Activated CD4-positive, alpha-beta T cell treated with anti-CD3 and anti-CD28 coated beads for 36 hours (primary cell): ENCODE data around the gene OBSCN. TPM values are rescaled to one million over a fixed set of nuclear protein-coding genes. Genes with fewer than 3 reads are reported as not detected.
"Not testable (repeated sequence)": the region's sequence is repeated elsewhere in the genome, so short reads cannot be mapped to it uniquely, and the experiment has no call there.

ENCODE experiments used
- ATAC-seq: fragments of 200-7000 bp; cut with Tn5 transposase; one replicate; pipeline ENCODE4 v1.10.0; 2021; ENCODE audit warnings: mild to moderate bottlenecking, moderate library complexity
- CTCF ChIA-PET: fragments of 350-600 bp; sonication (Branson Sonifier 250); formaldehyde crosslinking; loops from one replicate; lab custom pipeline; 2021; ENCODE audit warnings: antibody characterized with exemption; lab: Charles Lee
- POLR2A ChIA-PET: fragments of 350-600 bp; sonication (Branson Sonifier 250); formaldehyde crosslinking; loops from one replicate; lab custom pipeline; 2021; ENCODE audit warnings: antibody characterized with exemption, inconsistent platforms; lab: Charles Lee
- DNase-seq: peaks from one replicate; pipeline ENCODE4 v3.0.0-alpha.2; 2020
- H3K27ac Mint-ChIP-seq: one replicate; pipeline ENCODE4 v1.8.0; 2021; ENCODE audit warnings: mixed read lengths
- H3K27me3 Mint-ChIP-seq: one replicate; pipeline ENCODE4 v1.8.0; 2021; ENCODE audit warnings: mixed read lengths
- H3K36me3 Mint-ChIP-seq: one replicate; pipeline ENCODE4 v1.8.0; 2021; ENCODE audit warnings: low read depth, mixed read lengths
- H3K4me1 Mint-ChIP-seq: one replicate; pipeline ENCODE4 v1.8.0; 2021; ENCODE audit warnings: mixed read lengths
- H3K4me3 Mint-ChIP-seq: one replicate; pipeline ENCODE4 v1.8.0; 2021; ENCODE audit warnings: mild to moderate bottlenecking, moderate library complexity, mixed read lengths
- H3K9me3 Mint-ChIP-seq: one replicate; pipeline ENCODE4 v1.8.0; 2021; ENCODE audit warnings: low read depth, mixed read lengths
- intact Hi-C, 2 experiments: fragments of 100-400 bp; cut with DNase I in 1 of 2; cut with micrococcal nuclease in 1 of 2; formaldehyde crosslinking; loops; one replicate each; pipeline versions ENCODE4 v1.14.2 to v1.15.1; 2022 to 2024; cut with DNase I, micrococcal nuclease
- total RNA-seq, 2 experiments: library from RNA; stranded (reverse); gene quantifications; one replicate each; pipeline ENCODE4 v1.2.3, GENCODE V29; 2021

OBSCN gene
- total RNA-seq, 2 experiments from 2014 or later: 20.0 to 20.5 TPM

DNA sequence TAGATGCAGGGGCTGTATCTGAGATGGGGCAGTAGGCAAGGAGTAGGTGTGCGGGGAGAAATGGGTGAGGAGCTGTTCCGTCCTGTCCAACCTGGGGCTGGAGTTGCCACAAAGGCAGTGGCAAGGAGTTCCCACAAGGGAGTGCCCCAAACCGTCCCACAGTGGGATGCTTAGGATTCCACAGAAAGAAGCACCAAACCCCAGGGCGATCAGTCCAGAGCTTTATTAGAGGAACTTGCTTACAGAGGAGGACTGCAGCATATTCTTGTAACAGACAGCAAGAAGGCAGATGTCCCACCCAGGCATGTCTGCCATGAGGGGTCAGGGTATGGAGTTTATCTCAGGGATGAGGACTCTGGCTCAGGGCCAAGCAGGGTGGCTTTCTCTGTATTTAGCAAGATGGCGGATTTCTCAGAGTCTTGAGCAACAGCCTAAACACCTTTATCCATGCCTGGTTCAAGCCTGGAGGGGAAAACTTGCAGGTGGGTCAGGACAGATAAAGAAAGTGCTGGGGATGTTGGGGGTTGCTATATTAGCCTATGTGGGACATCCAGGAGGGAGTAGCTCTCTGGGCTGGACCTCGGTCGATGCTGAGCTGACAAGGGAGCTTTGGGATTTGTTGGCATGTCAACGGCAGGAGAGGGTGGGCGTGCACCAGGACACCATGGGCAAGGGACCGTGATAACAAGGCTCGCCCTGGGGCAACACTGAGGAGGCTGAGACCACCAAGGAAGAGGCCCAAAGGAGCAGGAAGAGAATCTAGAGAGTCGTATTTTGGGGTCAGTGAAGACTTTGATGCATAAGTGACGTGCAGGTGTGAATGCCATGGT is 32.8 kb downstream of the OBSCN start:
- no peak overlapping the region for H3K27ac Mint-ChIP-seq

DNA sequence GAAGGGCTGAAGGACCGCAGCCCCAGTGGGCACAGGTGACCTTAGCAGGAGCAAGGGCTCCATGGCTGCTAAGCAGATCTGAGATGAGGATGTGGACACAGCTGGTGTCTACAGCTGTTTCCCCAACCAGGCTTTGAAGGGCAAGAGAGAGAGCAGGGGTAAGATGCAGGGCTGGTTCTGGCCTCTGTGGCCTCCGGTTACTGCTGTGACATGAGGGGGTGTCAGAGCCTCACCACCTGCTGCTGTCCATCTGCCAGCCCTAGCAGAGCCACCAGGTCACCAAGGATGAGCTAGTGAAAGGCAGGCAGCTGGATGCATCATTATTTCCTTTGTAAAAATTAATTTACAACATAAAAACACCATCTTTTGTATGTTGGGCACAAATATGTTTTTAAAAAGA is 33.4 kb downstream of the OBSCN start:
- peaks cover 51% of the 10 kb centered on the region for H3K9me3 Mint-ChIP-seq
- no peaks in the 10 kb centered on the region for H3K27me3 Mint-ChIP-seq
- DNase-seq (no peak), ATAC-seq (no peak)
- H3K4me1 Mint-ChIP-seq: peaks cover 5% of the 10 kb centered on the region
- ChIA-PET POLR2A (no interaction called here), CTCF (no interaction called here)
- no peak overlapping the region for H3K27ac Mint-ChIP-seq
- intact Hi-C loops: no loop called here
- peaks cover 84% of the 10 kb centered on the region for H3K36me3 Mint-ChIP-seq
- no peak overlapping the region for H3K4me3 Mint-ChIP-seq

More for the DNA sequence above, 32.8 kb downstream of the OBSCN start:
- Mint-ChIP-seq H3K36me3 (peaks cover 83% of the 10 kb centered on the region), H3K4me3 (no peak overlapping the region), H3K27me3 (no peaks in the 10 kb centered on the region), H3K4me1 (peaks cover 4% of the 10 kb centered on the region), H3K9me3 (peaks cover 51% of the 10 kb centered on the region)
- no peak for ATAC-seq
- ChIA-PET CTCF (no interaction called here), POLR2A (no interaction called here)
- intact Hi-C loops: no loop called here
- DNase-seq: no peak

GRCh38 chr1:228242409-228242808 is 34.6 kb downstream of the OBSCN start:
- Mint-ChIP-seq H3K36me3 (peaks cover 88% of the 10 kb centered on the region), H3K9me3 (peaks cover 54% of the 10 kb centered on the region), H3K4me1 (peaks cover 6% of the 10 kb centered on the region), H3K4me3 (no peak overlapping the region), H3K27ac (no peak overlapping the region), H3K27me3 (no peaks in the 10 kb centered on the region)
- intact Hi-C loops: no loop called here
- DNase-seq (no peak), ATAC-seq (no peak)
- ChIA-PET CTCF (no interaction called here), POLR2A (no interaction called here)

DNA sequence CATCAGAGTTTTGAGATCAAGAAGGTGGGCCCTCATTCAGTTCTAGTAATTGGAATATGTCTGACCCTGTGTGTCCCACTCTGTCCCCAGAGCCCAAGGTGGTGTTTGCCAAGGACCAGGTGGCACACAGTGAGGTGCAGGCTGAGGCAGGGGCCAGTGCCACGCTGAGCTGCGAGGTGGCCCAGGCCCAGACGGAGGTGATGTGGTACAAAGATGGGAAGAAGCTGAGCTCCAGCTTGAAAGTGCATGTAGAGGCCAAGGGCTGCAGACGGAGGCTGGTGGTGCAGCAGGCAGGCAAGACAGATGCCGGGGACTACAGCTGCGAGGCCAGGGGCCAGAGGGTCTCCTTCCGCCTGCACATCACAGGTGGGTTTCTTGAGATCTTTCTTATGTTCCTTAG is 35.2 kb downstream of the OBSCN start:
- ChIA-PET CTCF (no interaction called here), POLR2A (no interaction called here)
- no peaks in the 10 kb centered on the region for H3K27me3 Mint-ChIP-seq
- intact Hi-C loops: no loop called here
- peaks cover 6% of the 10 kb centered on the region for H3K4me1 Mint-ChIP-seq
- no peak overlapping the region for H3K4me3 Mint-ChIP-seq
- H3K9me3 Mint-ChIP-seq: peaks cover 54% of the 10 kb centered on the region
- ATAC-seq (no peak), DNase-seq (no peak)
- no peak overlapping the region for H3K27ac Mint-ChIP-seq
- peaks cover 93% of the 10 kb centered on the region for H3K36me3 Mint-ChIP-seq

GRCh38 chr1:228243989-228244388 is 36.1 kb downstream of the OBSCN start:
- H3K4me1 Mint-ChIP-seq, POLR2A ChIA-PET, ATAC-seq, H3K27me3 Mint-ChIP-seq, H3K27ac Mint-ChIP-seq, H3K4me3 Mint-ChIP-seq, intact Hi-C loops, DNase-seq: not testable (repeated sequence)
- CTCF ChIA-PET: interaction anchor here (0.8 kb wide), 2 partner anchors 15 to 244 kb away, joined by 3 to 4 read pairs; no protein-coding TSS in a partner anchor
- Mint-ChIP-seq H3K9me3 (peaks cover 52% of the 10 kb centered on the region), H3K36me3 (peaks cover 87% of the 10 kb centered on the region)

- H3K9me3 Mint-ChIP-seq: peaks cover 52% of the 10 kb centered on the region
- POLR2A ChIA-PET: no interaction called here
Observed at GRCh38 chr1:228245111-228245510, 37.3 kb downstream of the OBSCN start.

DNA sequence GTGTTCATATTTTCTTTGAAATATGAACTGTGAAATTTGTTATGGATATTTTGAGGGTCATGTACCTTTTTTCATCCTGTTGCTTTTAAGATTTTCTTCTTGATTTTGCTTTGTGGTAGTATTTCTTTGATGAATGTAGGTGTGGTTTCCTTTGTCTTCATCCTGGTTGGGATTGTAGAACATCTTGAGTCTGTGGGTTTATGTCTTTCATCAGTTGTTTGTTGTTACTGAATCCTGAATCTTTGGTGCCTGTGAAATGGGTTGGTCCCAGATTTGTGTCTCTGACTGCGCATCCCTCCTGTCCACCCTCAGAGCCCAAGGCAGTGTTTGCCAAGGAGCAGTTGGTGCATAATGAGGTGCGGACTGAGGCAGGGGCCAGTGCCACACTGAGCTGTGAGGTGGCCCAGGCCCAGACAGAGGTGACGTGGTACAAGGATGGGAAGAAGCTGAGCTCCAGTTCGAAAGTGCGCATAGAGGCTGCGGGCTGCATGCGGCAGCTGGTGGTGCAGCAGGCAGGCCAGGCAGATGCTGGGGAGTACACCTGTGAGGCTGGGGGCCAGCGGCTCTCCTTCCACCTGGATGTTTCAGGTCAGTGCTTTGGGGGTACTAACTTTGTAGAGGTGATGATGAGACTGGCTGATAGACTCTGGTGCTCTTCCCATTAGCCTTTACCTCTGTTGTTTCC is 38.5 kb downstream of the OBSCN start:
- DNase-seq (no peak), ATAC-seq (no peak)
- intact Hi-C loops: no loop called here
- Mint-ChIP-seq H3K4me1 (peaks cover 6% of the 10 kb centered on the region), H3K36me3 (peaks cover 78% of the 10 kb centered on the region), H3K9me3 (peaks cover 45% of the 10 kb centered on the region), H3K27ac (no peak overlapping the region), H3K27me3 (no peaks in the 10 kb centered on the region), H3K4me3 (no peak overlapping the region)
- ChIA-PET POLR2A (no interaction called here), CTCF (no interaction called here)

More at GRCh38 chr1:228245111-228245510, 37.3 kb downstream of the OBSCN start:
- Mint-ChIP-seq H3K27ac (no peak overlapping the region), H3K27me3 (no peaks in the 10 kb centered on the region), H3K36me3 (peaks cover 85% of the 10 kb centered on the region), H3K4me1 (peaks cover 6% of the 10 kb centered on the region), H3K4me3 (no peak overlapping the region)
- ATAC-seq (no peak), DNase-seq (no peak)
- CTCF ChIA-PET: no interaction called here
- intact Hi-C loops: no loop called here

- intact Hi-C loops: no loop called here
- no peak overlapping the region for H3K27ac Mint-ChIP-seq
- H3K27me3 Mint-ChIP-seq: no peaks in the 10 kb centered on the region
- CTCF ChIA-PET: no interaction called here
- ATAC-seq (no peak), DNase-seq (no peak)
- peaks cover 6% of the 10 kb centered on the region for H3K4me1 Mint-ChIP-seq
- peaks cover 21% of the 10 kb centered on the region for H3K9me3 Mint-ChIP-seq
- H3K4me3 Mint-ChIP-seq: no peak overlapping the region
- peaks cover 57% of the 10 kb centered on the region for H3K36me3 Mint-ChIP-seq
- POLR2A ChIA-PET: no interaction called here
Observed at GRCh38 chr1:228249513-228250305, 41.9 kb downstream of the OBSCN start.

- ATAC-seq, POLR2A ChIA-PET, H3K27ac Mint-ChIP-seq, H3K4me1 Mint-ChIP-seq, H3K4me3 Mint-ChIP-seq, H3K9me3 Mint-ChIP-seq, DNase-seq, intact Hi-C loops, H3K27me3 Mint-ChIP-seq: not testable (repeated sequence)
- CTCF ChIA-PET: interaction anchor here (0.6 kb wide), 1 partner anchor 71 kb away, joined by 3 read pairs; no protein-coding TSS in a partner anchor
- peaks cover 43% of the 10 kb centered on the region for H3K36me3 Mint-ChIP-seq
Observed at GRCh38 chr1:228252476-228252875, 44.6 kb downstream of the OBSCN start.

DNA sequence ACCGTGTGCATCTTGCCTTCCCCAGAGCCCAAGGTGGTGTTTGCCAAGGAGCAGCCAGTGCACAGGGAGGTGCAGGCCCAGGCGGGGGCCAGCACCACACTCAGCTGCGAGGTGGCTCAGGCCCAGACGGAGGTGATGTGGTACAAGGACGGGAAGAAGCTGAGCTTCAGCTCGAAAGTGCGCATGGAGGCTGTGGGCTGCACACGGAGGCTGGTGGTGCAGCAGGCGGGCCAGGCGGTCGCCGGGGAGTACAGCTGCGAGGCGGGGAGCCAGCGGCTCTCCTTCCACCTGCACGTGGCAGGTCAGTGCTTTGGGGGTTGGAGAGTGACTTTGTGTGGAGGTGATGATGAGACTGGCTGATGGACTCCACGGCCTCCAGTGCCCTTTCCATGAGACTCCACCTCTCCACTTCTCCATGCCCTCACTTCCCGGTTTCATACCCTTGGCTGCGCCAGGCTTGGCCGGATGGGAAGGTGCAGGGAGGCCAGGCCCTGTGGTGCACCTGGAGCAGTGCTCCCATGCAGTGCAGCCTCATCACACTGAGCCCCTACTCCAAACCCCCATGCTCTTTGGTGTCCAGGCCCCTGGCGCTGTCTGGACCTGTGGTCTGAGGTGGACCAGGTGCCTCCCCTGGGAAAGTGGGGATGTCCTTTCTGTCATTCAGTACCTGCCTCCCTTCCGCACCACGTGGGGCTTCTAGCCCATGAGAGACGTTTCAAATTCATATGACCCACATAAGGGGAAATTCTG is 49.0 kb downstream of the OBSCN start:
- Mint-ChIP-seq H3K9me3 (peaks cover 3% of the 10 kb centered on the region), H3K36me3 (peaks cover 47% of the 10 kb centered on the region), H3K4me3 (no peak overlapping the region), H3K27ac (no peak overlapping the region), H3K4me1 (no peaks in the 10 kb centered on the region), H3K27me3 (no peaks in the 10 kb centered on the region)
- ATAC-seq (no peak), DNase-seq (no peak)
- POLR2A ChIA-PET: no interaction called here
- intact Hi-C loops: no loop called here
- CTCF ChIA-PET: interaction anchor here (0.8 kb wide), 1 partner anchor 14 kb away, joined by 3 read pairs; no protein-coding TSS in a partner anchor

DNA sequence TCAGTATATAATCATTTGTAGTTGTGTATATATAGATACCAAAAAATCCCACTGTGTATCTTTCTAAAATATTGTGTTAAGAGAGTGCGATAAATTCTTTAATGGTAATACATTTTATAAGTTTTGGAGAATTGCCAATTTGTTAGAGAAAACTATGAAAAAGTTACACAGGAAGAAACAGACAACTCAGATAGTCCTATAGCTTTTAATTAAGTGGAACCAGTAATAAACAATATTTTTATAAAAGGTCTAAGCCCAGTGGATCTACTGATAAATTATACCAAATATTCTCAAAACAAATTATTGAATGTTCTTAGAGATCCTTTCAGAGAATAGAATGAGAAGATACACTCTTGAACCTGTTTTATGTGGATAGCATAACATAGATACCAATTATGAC is 50.6 kb downstream of the OBSCN start:
- Mint-ChIP-seq H3K36me3 (peaks cover 40% of the 10 kb centered on the region), H3K9me3 (peaks cover 3% of the 10 kb centered on the region), H3K4me3 (no peak overlapping the region), H3K4me1 (no peaks in the 10 kb centered on the region), H3K27me3 (no peaks in the 10 kb centered on the region), H3K27ac (no peak overlapping the region)
- DNase-seq (no peak), ATAC-seq (no peak)
- intact Hi-C loops: no loop called here
- ChIA-PET POLR2A (no interaction called here), CTCF (no interaction called here)
